ENCODE measurements around the gene LRRC74A. TPM values are rescaled to one million over a fixed set of nuclear protein-coding genes. Genes with fewer than 3 reads are reported as not detected.

LRRC74A gene
- total and polyA plus RNA-seq, 10 of the 15 experiments (the other 5 are each of a cell fraction or from before 2014, with no cell fraction given) = not detected

GRCh38 chr14:76910371-76910890 is 84.2 kb downstream of the LRRC74A start:
- Histone ChIP-seq H3K27ac (ENCODE audit: control insufficient read depth, insufficient read depth) (no peak overlapping the region), H3K79me2 (ENCODE audit: control insufficient read depth, insufficient read depth, low read length) (no peaks in the 10 kb centered on the region), H3K27me3 (replicated peaks in 1 of 2; ENCODE audit: control insufficient read depth in 2 of 2, insufficient read depth in 2 of 2, low read length in 1 of 2) (no peaks in the 10 kb centered on the region), H3K36me3 (ENCODE audit: control insufficient read depth in 2 of 2, insufficient read depth in 2 of 2, low read length in 1 of 2) (no peaks in the 10 kb centered on the region), H3K9me3 (replicated peaks; ENCODE audit: control insufficient read depth, insufficient read depth, low read length) (no peaks in the 10 kb centered on the region), H2AFZ (ENCODE audit: control insufficient read depth, low read depth, low read length) (no peak overlapping the region; the same call in 1 of the 2 replicates), H3K4me1 (ENCODE audit: control insufficient read depth, insufficient read depth, low read length) (peaks cover 9% of the 10 kb centered on the region), H4K20me1 (ENCODE audit: control insufficient read depth, insufficient read depth) (no peaks in the 10 kb centered on the region), H3K4me2 (ENCODE audit: control insufficient read depth, insufficient read depth) (no peak overlapping the region), H3K9ac (ENCODE audit: control insufficient read depth, insufficient read depth, low read length) (no peak overlapping the region), H3K4me3 (no peak overlapping the region)
- SMC1A ChIA-PET (ENCODE audit: uncharacterized antibody, unreplicated experiment) = interaction anchor here (1.0 to 12.6 kb wide), 4 partner anchors 35 to 158 kb away, joined by 3 to 174 read pairs (median 101); no protein-coding TSS in a partner anchor
- 67% methylated on average over 4 of the region's 4 CpGs for WGBS (ENCODE audit: insufficient coverage, insufficient replicate concordance, low lambda C conversion rate, missing lambda C conversion rate)
- POLR2A ChIA-PET = interaction anchor here (0.6 kb wide), 2 partner anchors 16 to 34 kb away, joined by 3 to 4 read pairs; no protein-coding TSS in a partner anchor
- intact Hi-C loops (cut with micrococcal nuclease; ENCODE audit: unreplicated experiment) (no loop called here), in situ Hi-C loops (cut with MboI) (loop anchor here (10.0 kb wide), 1 partner anchor 154 kb away; no protein-coding TSS in a partner anchor)
- BruUV-seq (replicated peaks) = no TSS peak
- FAIRE-seq (no peak), ATAC-seq (no peak), DNase-seq (ENCODE audit: low read depth, low spot score) (no peak)
- CTCF ChIA-PET = interaction anchor here (1.4 to 8.0 kb wide), 7 partner anchors 34 to 182 kb away, joined by 3 to 171 read pairs (median 77); no protein-coding TSS in a partner anchor
- RAD21 ChIA-PET (ENCODE audit: unreplicated experiment) = interaction anchor here (1.3 to 12.8 kb wide), 7 partner anchors 10 to 156 kb away, joined by 4 to 233 read pairs (median 59); no protein-coding TSS in a partner anchor
- TF ChIP-seq ZNF24 (IDR thresholded peaks at IDR 0.05) (no peak), CHD2 (IDR thresholded peaks at IDR 0.05; ENCODE audit: borderline replicate concordance, low read depth, low read length) (no peak), NR2C1 (IDR thresholded peaks at IDR 0.05) (no peak), NFYA (IDR thresholded peaks at IDR 0.05; ENCODE audit: borderline replicate concordance, low read depth, low read length) (no peak), RCOR1 (conservative IDR thresholded peaks at IDR 0.05; ENCODE audit: low read depth, low read length) (no peak), KLF5 (IDR thresholded peaks at IDR 0.05; ENCODE audit: partially characterized antibody) (no peak), FOS (IDR thresholded peaks at IDR 0.05; ENCODE audit: borderline replicate concordance, extremely low read depth, insufficient read length) (no peak), FOXK2 (IDR thresholded peaks at IDR 0.05) (no peak), BCL11A (IDR thresholded peaks at IDR 0.05; ENCODE audit: low read depth, low read length) (no peak), SUPT20H (IDR thresholded peaks at IDR 0.05; ENCODE audit: borderline replicate concordance, control insufficient read depth, low read depth, low read length) (no peak)
- TF ChIP-seq, protein P1, sequence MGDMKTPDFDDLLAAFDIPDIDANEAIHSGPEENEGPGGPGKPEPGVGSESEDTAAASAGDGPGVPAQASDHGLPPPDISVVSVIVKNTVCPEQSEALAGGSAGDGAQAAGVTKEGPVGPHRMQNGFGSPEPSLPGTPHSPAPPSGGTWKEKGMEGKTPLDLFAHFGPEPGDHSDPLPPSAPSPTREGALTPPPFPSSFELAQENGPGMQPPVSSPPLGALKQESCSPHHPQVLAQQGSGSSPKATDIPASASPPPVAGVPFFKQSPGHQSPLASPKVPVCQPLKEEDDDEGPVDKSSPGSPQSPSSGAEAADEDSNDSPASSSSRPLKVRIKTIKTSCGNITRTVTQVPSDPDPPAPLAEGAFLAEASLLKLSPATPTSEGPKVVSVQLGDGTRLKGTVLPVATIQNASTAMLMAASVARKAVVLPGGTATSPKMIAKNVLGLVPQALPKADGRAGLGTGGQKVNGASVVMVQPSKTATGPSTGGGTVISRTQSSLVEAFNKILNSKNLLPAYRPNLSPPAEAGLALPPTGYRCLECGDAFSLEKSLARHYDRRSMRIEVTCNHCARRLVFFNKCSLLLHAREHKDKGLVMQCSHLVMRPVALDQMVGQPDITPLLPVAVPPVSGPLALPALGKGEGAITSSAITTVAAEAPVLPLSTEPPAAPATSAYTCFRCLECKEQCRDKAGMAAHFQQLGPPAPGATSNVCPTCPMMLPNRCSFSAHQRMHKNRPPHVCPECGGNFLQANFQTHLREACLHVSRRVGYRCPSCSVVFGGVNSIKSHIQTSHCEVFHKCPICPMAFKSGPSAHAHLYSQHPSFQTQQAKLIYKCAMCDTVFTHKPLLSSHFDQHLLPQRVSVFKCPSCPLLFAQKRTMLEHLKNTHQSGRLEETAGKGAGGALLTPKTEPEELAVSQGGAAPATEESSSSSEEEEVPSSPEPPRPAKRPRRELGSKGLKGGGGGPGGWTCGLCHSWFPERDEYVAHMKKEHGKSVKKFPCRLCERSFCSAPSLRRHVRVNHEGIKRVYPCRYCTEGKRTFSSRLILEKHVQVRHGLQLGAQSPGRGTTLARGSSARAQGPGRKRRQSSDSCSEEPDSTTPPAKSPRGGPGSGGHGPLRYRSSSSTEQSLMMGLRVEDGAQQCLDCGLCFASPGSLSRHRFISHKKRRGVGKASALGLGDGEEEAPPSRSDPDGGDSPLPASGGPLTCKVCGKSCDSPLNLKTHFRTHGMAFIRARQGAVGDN (IDR thresholded peaks at IDR 0.05) = no peak
- TF ChIP-seq, protein P2, sequence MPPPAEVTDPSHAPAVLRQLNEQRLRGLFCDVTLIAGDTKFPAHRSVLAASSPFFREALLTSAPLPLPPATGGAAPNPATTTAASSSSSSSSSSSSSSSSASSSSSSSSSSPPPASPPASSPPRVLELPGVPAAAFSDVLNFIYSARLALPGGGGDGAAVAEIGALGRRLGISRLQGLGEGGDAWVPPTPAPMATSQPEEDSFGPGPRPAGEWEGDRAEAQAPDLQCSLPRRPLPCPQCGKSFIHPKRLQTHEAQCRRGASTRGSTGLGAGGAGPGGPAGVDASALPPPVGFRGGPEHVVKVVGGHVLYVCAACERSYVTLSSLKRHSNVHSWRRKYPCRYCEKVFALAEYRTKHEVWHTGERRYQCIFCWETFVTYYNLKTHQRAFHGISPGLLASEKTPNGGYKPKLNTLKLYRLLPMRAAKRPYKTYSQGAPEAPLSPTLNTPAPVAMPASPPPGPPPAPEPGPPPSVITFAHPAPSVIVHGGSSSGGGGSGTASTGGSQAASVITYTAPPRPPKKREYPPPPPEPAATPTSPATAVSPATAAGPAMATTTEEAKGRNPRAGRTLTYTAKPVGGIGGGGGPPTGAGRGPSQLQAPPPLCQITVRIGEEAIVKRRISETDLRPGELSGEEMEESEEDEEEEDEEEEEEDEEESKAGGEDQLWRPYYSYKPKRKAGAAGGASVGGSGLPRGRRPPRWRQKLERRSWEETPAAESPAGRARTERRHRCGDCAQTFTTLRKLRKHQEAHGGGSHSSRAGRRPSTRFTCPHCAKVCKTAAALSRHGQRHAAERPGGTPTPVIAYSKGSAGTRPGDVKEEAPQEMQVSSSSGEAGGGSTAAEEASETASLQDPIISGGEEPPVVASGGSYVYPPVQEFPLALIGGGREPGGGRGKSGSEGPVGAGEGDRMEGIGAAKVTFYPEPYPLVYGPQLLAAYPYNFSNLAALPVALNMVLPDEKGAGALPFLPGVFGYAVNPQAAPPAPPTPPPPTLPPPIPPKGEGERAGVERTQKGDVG (CRISPR knock-in tag; IDR thresholded peaks at IDR 0.05) = no peak
- TF ChIP-seq, protein P3, sequence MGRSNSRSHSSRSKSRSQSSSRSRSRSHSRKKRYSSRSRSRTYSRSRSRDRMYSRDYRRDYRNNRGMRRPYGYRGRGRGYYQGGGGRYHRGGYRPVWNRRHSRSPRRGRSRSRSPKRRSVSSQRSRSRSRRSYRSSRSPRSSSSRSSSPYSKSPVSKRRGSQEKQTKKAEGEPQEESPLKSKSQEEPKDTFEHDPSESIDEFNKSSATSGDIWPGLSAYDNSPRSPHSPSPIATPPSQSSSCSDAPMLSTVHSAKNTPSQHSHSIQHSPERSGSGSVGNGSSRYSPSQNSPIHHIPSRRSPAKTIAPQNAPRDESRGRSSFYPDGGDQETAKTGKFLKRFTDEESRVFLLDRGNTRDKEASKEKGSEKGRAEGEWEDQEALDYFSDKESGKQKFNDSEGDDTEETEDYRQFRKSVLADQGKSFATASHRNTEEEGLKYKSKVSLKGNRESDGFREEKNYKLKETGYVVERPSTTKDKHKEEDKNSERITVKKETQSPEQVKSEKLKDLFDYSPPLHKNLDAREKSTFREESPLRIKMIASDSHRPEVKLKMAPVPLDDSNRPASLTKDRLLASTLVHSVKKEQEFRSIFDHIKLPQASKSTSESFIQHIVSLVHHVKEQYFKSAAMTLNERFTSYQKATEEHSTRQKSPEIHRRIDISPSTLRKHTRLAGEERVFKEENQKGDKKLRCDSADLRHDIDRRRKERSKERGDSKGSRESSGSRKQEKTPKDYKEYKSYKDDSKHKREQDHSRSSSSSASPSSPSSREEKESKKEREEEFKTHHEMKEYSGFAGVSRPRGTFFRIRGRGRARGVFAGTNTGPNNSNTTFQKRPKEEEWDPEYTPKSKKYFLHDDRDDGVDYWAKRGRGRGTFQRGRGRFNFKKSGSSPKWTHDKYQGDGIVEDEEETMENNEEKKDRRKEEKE (IDR thresholded peaks at IDR 0.05) = no peak
